ENCODE results near the gene NXPH3.

NXPH3 gene

GRCh38 chr17:49567871-49568694 lies 7.6 kb upstream of the NXPH3 start (continued):
- no peak for TF ChIP-seq ZBTB6 (tag by site-specific recombination; IDR thresholded peaks at IDR 0.05)
- 0 out of 2 replicates have a peak, but pooled peaks have one; percentile 57 for TF ChIP-seq ZNF2 (tag by site-specific recombination; IDR thresholded peaks at IDR 0.05)
- TF ChIP-seq ZNF626 (tag by site-specific recombination; IDR thresholded peaks at IDR 0.05) = no peak
- TF ChIP-seq ZFP3 (tag by site-specific recombination; IDR thresholded peaks at IDR 0.05; ENCODE audit: low read depth) = no peak
- peak; percentile 45; the same call in 1 of the 2 replicates for TF ChIP-seq SP7 (tag by site-specific recombination; IDR thresholded peaks at IDR 0.05)
- peak; percentile 95 for TF ChIP-seq GLIS1 (tag by site-specific recombination; IDR thresholded peaks at IDR 0.05)
- TF ChIP-seq HOXC10 (CRISPR knock-in tag; IDR thresholded peaks at IDR 0.05) = no peak
- TF ChIP-seq EGR2 (tag by site-specific recombination; IDR thresholded peaks at IDR 0.05; ENCODE audit: low read depth) = no peak
- peak; percentile 94 for TF ChIP-seq GLIS2 (tag by site-specific recombination; IDR thresholded peaks at IDR 0.05)
- peak; percentile 63 for TF ChIP-seq ZBTB8A (tag by site-specific recombination; IDR thresholded peaks at IDR 0.05)
- TF ChIP-seq ZBTB20 (tag by site-specific recombination; IDR thresholded peaks at IDR 0.05) = no peak
- no peak for TF ChIP-seq ZNF16 (tag by site-specific recombination; IDR thresholded peaks at IDR 0.05; ENCODE audit: low read depth)
- no peak for TF ChIP-seq ZNF585B (tag by site-specific recombination; IDR thresholded peaks at IDR 0.05)
- TF ChIP-seq ZNF433 (tag by site-specific recombination; IDR thresholded peaks at IDR 0.05; ENCODE audit: low read depth) = no peak
- TF ChIP-seq ZNF24 (tag by site-specific recombination; IDR thresholded peaks at IDR 0.05) = peak; percentile 52; the same call in 1 of the 2 replicates
- TF ChIP-seq ZNF324 (tag by site-specific recombination; IDR thresholded peaks at IDR 0.05) = no peak
- TF ChIP-seq ZNF777 (tag by site-specific recombination; IDR thresholded peaks at IDR 0.05; ENCODE audit: borderline replicate concordance) = no peak
- TF ChIP-seq TSHZ1 (tag by site-specific recombination; IDR thresholded peaks at IDR 0.05; ENCODE audit: borderline replicate concordance) = no peak
- TF ChIP-seq ZIC2 (tag by site-specific recombination; IDR thresholded peaks at IDR 0.05) = peak; percentile 84
- no peak; the same call in 1 of the 2 replicates for TF ChIP-seq ZEB2 (tag by site-specific recombination; IDR thresholded peaks at IDR 0.05)
- 0 out of 2 replicates have a peak, but pooled peaks have one; percentile 11 for TF ChIP-seq ZNF629 (tag by site-specific recombination; IDR thresholded peaks at IDR 0.05)
- TF ChIP-seq ZNF645 (tag by site-specific recombination; IDR thresholded peaks at IDR 0.05) = no peak
- TF ChIP-seq ZNF366 (tag by site-specific recombination; conservative IDR thresholded peaks at IDR 0.05) = no peak
- TF ChIP-seq ZNF350 (tag by site-specific recombination; IDR thresholded peaks at IDR 0.05) = no peak
- no peak for TF ChIP-seq ZBTB26 (tag by site-specific recombination; optimal IDR thresholded peaks at IDR 0.05)
- peak; percentile 71 for TF ChIP-seq ZNF600 (tag by site-specific recombination; IDR thresholded peaks at IDR 0.05)
- TF ChIP-seq ZNF174 (tag by site-specific recombination; IDR thresholded peaks at IDR 0.05) = no peak
- TF ChIP-seq ZXDB (tag by site-specific recombination; IDR thresholded peaks at IDR 0.05) = no peak
- no peak for TF ChIP-seq ZBTB7A (tag by site-specific recombination; IDR thresholded peaks at IDR 0.05; ENCODE audit: low read depth)
- no peak for TF ChIP-seq ZNF558 (tag by site-specific recombination; IDR thresholded peaks at IDR 0.05)
- no peak for TF ChIP-seq ZNF274 (IDR thresholded peaks at IDR 0.05; ENCODE audit: low read length)
- TF ChIP-seq ZNF274 (tag by site-specific recombination; IDR thresholded peaks at IDR 0.05; ENCODE audit: borderline replicate concordance) = no peak
- no peak for TF ChIP-seq ZNF677 (tag by site-specific recombination; IDR thresholded peaks at IDR 0.05)
- no peak for TF ChIP-seq WT1 (tag by site-specific recombination; IDR thresholded peaks at IDR 0.05)
